ENCODE measurements around the gene SLC39A3.

GRCh38 chr19:2735374-2735773, 4.4 kb downstream of the SLC39A3 start:
- no peak for TF ChIP-seq CTCF (IDR thresholded peaks at IDR 0.05)
- no peak for TF ChIP-seq POLR2A (IDR thresholded peaks at IDR 0.05)

Measured in sigmoid colon (tissue), 3 donors.